ENCODE measurements around the gene SPOCK1. TPM values are rescaled to one million over a fixed set of nuclear protein-coding genes. Genes with fewer than 3 reads are reported as not detected.
"Not testable (repeated sequence)": the region's sequence is repeated elsewhere in the genome, so short reads cannot be mapped to it uniquely, and the experiment has no call there.

SPOCK1 gene
- total and polyA plus RNA-seq, 9 of the 15 experiments (the other 6 are each of a cell fraction or from before 2014, with no cell fraction given) = 0.01 to 0.35 (median 0.04) TPM; not detected in 6

DNA sequence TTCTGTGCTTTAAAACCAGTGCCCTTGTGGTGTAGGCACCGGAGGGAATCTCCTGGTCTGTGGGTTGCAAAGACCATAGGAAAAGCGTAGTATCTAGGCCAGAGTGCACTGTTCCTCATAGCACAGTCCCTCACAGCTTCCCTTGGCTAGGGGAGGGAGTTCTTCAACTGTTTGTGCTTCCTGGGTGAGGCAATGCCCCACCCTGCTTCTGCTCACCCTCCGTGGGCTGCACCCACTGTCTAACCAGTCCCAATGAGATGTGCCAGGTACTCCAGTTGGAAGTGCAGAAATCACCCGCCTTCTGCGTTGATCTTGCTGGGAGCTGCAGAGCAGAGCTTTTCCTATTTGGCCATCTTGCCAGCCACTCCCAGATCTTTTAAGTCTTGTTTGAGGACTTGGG, 545.0 kb downstream of the SPOCK1 start:
- ATAC-seq; H3K9me1 ChIP-seq (ENCODE audit: control insufficient read depth, insufficient read depth, low read length); H3K27me3 ChIP-seq (ENCODE audit: control insufficient read depth in 2 of 2, insufficient read depth in 2 of 2, low read length in 2 of 2); CTCF ChIA-PET (ENCODE audit: low intra/inter-chr PET ratio); H2AFZ ChIP-seq (ENCODE audit: low read depth, low read length); H4K20me1 ChIP-seq (replicated peaks; ENCODE audit: control insufficient read depth, insufficient read depth, low read length); H3K4me3 ChIP-seq; intact Hi-C loops (cut with micrococcal nuclease); H3K27ac ChIP-seq (ENCODE audit: extremely low read depth, low read depth, low read length); FAIRE-seq; in situ Hi-C loops (cut with MboI); H3K9ac ChIP-seq (ENCODE audit: insufficient read depth in 1 of 2, low read depth in 2 of 2, low read length in 2 of 2); H3K79me2 ChIP-seq (ENCODE audit: control insufficient read depth, insufficient read depth, low read length); BruUV-seq (replicated peaks); DNase-seq (ENCODE audit: extremely low read depth in 1 of 4, low spot score in 3 of 4); H3K4me1 ChIP-seq (replicated peaks in 1 of 2; ENCODE audit: control insufficient read depth in 2 of 2, insufficient read depth in 2 of 2, low read length in 2 of 2); H3K36me3 ChIP-seq (ENCODE audit: control insufficient read depth, insufficient read depth, low read length); H3K4me2 ChIP-seq (ENCODE audit: insufficient read depth, low read length); H3K9me3 ChIP-seq (replicated peaks; ENCODE audit: control insufficient read depth, insufficient read depth, low read depth, low read length): not testable (repeated sequence)
- POLR2A ChIA-PET = interaction anchor here (0.6 kb wide), 1 partner anchor 1378 kb away, joined by 3 read pairs; no protein-coding TSS in a partner anchor
- WGBS (ENCODE audit: insufficient coverage, low coverage, missing lambda C conversion rate) = 0% methylated on average over 4 of the region's 5 CpGs

DNA sequence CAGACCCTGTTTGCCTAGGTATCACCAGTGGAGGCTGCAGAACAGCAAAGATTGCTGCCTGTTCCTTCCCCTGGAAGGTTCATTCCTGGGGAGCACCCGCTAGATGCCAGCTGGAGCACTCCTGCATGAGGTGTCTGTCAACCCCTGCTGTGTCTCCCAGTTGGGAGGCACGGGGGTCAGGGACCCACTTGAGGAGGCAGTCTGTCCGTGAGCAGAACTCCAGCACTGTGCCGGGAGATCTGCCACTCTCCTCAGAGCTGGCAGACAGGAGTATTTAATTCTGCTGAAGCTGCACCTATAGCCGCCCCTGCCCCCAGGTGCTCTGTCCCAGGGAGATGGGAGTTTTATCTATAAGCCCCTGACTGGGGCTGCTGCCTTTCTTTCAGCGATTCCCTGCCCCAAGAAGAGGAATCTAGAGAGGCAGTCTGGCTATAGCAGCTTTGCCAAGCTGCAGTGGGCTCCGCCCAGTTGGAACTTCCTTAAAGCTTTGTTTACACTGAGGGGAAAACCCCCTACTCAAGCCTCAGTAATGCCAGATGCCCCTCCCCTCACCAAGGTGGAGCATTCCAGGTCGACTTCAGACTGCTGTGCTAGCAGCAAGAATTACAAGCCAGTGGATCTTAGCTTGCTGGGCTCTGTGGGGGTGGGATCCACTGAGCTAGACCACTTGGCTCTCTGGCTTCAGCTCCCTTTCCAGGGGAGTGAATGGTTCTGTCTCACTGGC, 545.6 kb downstream of the SPOCK1 start:
- H3K9ac ChIP-seq (ENCODE audit: insufficient read depth in 1 of 2, low read depth in 2 of 2, low read length in 2 of 2); DNase-seq (ENCODE audit: extremely low read depth in 1 of 4, low spot score in 3 of 4); H4K20me1 ChIP-seq (replicated peaks; ENCODE audit: control insufficient read depth, insufficient read depth, low read length); ATAC-seq; H3K9me1 ChIP-seq (ENCODE audit: control insufficient read depth, insufficient read depth, low read length); H3K27me3 ChIP-seq (ENCODE audit: control insufficient read depth in 2 of 2, insufficient read depth in 2 of 2, low read length in 2 of 2); H3K36me3 ChIP-seq (ENCODE audit: control insufficient read depth, insufficient read depth, low read length); CTCF ChIA-PET (ENCODE audit: low intra/inter-chr PET ratio); intact Hi-C loops (cut with micrococcal nuclease); H3K9me3 ChIP-seq (replicated peaks; ENCODE audit: control insufficient read depth, insufficient read depth, low read depth, low read length); H3K4me2 ChIP-seq (ENCODE audit: insufficient read depth, low read length); H3K4me1 ChIP-seq (replicated peaks in 1 of 2; ENCODE audit: control insufficient read depth in 2 of 2, insufficient read depth in 2 of 2, low read length in 2 of 2); FAIRE-seq; in situ Hi-C loops (cut with MboI); H3K27ac ChIP-seq (ENCODE audit: extremely low read depth, low read depth, low read length); H3K79me2 ChIP-seq (ENCODE audit: control insufficient read depth, insufficient read depth, low read length); H2AFZ ChIP-seq (ENCODE audit: low read depth, low read length); BruUV-seq (replicated peaks); H3K4me3 ChIP-seq: not testable (repeated sequence)
- WGBS (ENCODE audit: insufficient coverage, low coverage, missing lambda C conversion rate) = under 1% methylated on average over 8 of the region's 8 CpGs
- POLR2A ChIA-PET = interaction anchor here (0.6 kb wide), 1 partner anchor 1378 kb away, joined by 3 read pairs; no protein-coding TSS in a partner anchor
